Thyroid gland (tissue), 4 donors: ENCODE measurements around the gene LFNG.

Experiments used
- CTCF ChIP-seq, 6 experiments: fragments of 200-600 bp in 3 of 6; fragments of 450-650 bp in 3 of 6; sonication (generic) in 3 of 6; IDR thresholded peaks; one replicate each; pipeline ENCODE4 v1.5.1; 2016 to 2019; ENCODE audit warnings: antibody characterized with exemption in 6 of 6, mild to moderate bottlenecking in 2 of 6, inconsistent platforms in 1 of 6, moderate library complexity in 1 of 6
- POLR2A ChIP-seq, 2 donors: fragments of 450-650 bp; IDR thresholded peaks; one replicate each; pipeline ENCODE4 v1.6.1; 2017; ENCODE audit warnings: antibody characterized with exemption in 2 of 2, mild to moderate bottlenecking in 2 of 2, moderate library complexity in 1 of 2

- peak in 2 of 6 experiments; percentile 32 to 35 for TF ChIP-seq CTCF (IDR thresholded peaks at IDR 0.05)
- no peak for TF ChIP-seq POLR2A (IDR thresholded peaks at IDR 0.05)
Measured at GRCh38 chr7:2567679-2568278, 48.2 kb downstream of the LFNG start.
